T-helper 1 cell treated with Interleukin-12 subunit alpha and Interleukin-12 subunit beta and Interleukin-4 antibody, amounts not matched to agents 30 μg/mL and 1 μg/mL, for 36 hours (primary cell): ENCODE measurements around the gene CAMK1D.

Source experiments
- H3K27ac Mint-ChIP-seq: one replicate; pipeline ENCODE4 v1.8.0; 2021; ENCODE audit warnings: mild to moderate bottlenecking, mixed read lengths
- H3K27me3 Mint-ChIP-seq: one replicate; pipeline ENCODE4 v1.8.0; 2021; ENCODE audit warnings: low read depth, mixed read lengths
- H3K36me3 Mint-ChIP-seq: one replicate; pipeline ENCODE4 v1.8.0; 2021; ENCODE audit warnings: low read depth, mixed read lengths
- H3K4me1 Mint-ChIP-seq: one replicate; pipeline ENCODE4 v1.8.0; 2021; ENCODE audit warnings: low read depth, mixed read lengths
- H3K4me3 Mint-ChIP-seq: one replicate; pipeline ENCODE4 v1.8.0; 2021; ENCODE audit warnings: mild to moderate bottlenecking, moderate library complexity, mixed read lengths
- H3K9me3 Mint-ChIP-seq: one replicate; pipeline ENCODE4 v1.8.0; 2021; ENCODE audit warnings: mixed read lengths

Gene CAMK1D

GRCh38 chr10:12772797-12773587 lies 423.6 kb downstream of the CAMK1D start:
- no peak overlapping the region for H3K4me3 Mint-ChIP-seq
- no peaks in the 10 kb centered on the region for H3K27me3 Mint-ChIP-seq
- no peak overlapping the region for H3K27ac Mint-ChIP-seq
- H3K36me3 Mint-ChIP-seq, result peaks cover 1% of the 10 kb centered on the region
- no peaks in the 10 kb centered on the region for H3K9me3 Mint-ChIP-seq
- no peaks in the 10 kb centered on the region for H3K4me1 Mint-ChIP-seq

GRCh38 chr10:12774204-12774894 lies 425.0 kb downstream of the CAMK1D start:
- Mint-ChIP-seq H3K4me1 (no peaks in the 10 kb centered on the region), H3K27ac (no peak overlapping the region)

GRCh38 chr10:12777840-12778585 lies 428.7 kb downstream of the CAMK1D start:
- no peaks in the 10 kb centered on the region for H3K36me3 Mint-ChIP-seq
- H3K27ac Mint-ChIP-seq, result no peak overlapping the region
- H3K9me3 Mint-ChIP-seq, result no peaks in the 10 kb centered on the region
- H3K4me1 Mint-ChIP-seq, result no peaks in the 10 kb centered on the region
- H3K4me3 Mint-ChIP-seq, result no peak overlapping the region
- H3K27me3 Mint-ChIP-seq, result no peaks in the 10 kb centered on the region

More at GRCh38 chr10:12774204-12774894, 425.0 kb downstream of the CAMK1D start:
- Mint-ChIP-seq H3K9me3 (no peaks in the 10 kb centered on the region), H3K36me3 (peaks cover 1% of the 10 kb centered on the region), H3K4me3 (no peak overlapping the region), H3K27me3 (no peaks in the 10 kb centered on the region)

GRCh38 chr10:12780634-12781601 lies 431.6 kb downstream of the CAMK1D start:
- H3K4me1 Mint-ChIP-seq, result no peaks in the 10 kb centered on the region
- no peaks in the 10 kb centered on the region for H3K27me3 Mint-ChIP-seq
- no peaks in the 10 kb centered on the region for H3K9me3 Mint-ChIP-seq
- no peaks in the 10 kb centered on the region for H3K36me3 Mint-ChIP-seq
- H3K27ac Mint-ChIP-seq, result no peak overlapping the region
- no peak overlapping the region for H3K4me3 Mint-ChIP-seq

GRCh38 chr10:12781976-12782375 lies 432.6 kb downstream of the CAMK1D start:
- Mint-ChIP-seq H3K27me3 (no peaks in the 10 kb centered on the region), H3K4me1 (no peaks in the 10 kb centered on the region), H3K4me3 (no peak overlapping the region), H3K27ac (no peak overlapping the region), H3K36me3 (no peaks in the 10 kb centered on the region), H3K9me3 (no peaks in the 10 kb centered on the region)

- Mint-ChIP-seq H3K36me3 (no peaks in the 10 kb centered on the region), H3K4me3 (no peak overlapping the region), H3K4me1 (no peaks in the 10 kb centered on the region), H3K9me3 (no peaks in the 10 kb centered on the region), H3K27me3 (no peaks in the 10 kb centered on the region), H3K27ac (no peak overlapping the region)
These were observed 433.2 kb downstream of the CAMK1D start for GRCh38 chr10:12782537-12782936.

- H3K27me3 Mint-ChIP-seq, result no peaks in the 10 kb centered on the region
- no peak overlapping the region for H3K27ac Mint-ChIP-seq
- H3K4me1 Mint-ChIP-seq, result no peaks in the 10 kb centered on the region
- no peaks in the 10 kb centered on the region for H3K36me3 Mint-ChIP-seq
- H3K4me3 Mint-ChIP-seq, result no peak overlapping the region
- no peaks in the 10 kb centered on the region for H3K9me3 Mint-ChIP-seq
These were observed 433.9 kb downstream of the CAMK1D start for GRCh38 chr10:12783293-12783692.

GRCh38 chr10:12784646-12785045 lies 435.3 kb downstream of the CAMK1D start:
- Mint-ChIP-seq H3K27me3 (no peaks in the 10 kb centered on the region), H3K9me3 (no peaks in the 10 kb centered on the region), H3K4me1 (no peaks in the 10 kb centered on the region), H3K4me3 (no peak overlapping the region), H3K36me3 (no peaks in the 10 kb centered on the region), H3K27ac (no peak overlapping the region)

GRCh38 chr10:12785415-12785831 lies 436.1 kb downstream of the CAMK1D start:
- Mint-ChIP-seq H3K36me3 (no peaks in the 10 kb centered on the region), H3K4me1 (no peaks in the 10 kb centered on the region), H3K27ac (no peak overlapping the region), H3K4me3 (no peak overlapping the region), H3K9me3 (no peaks in the 10 kb centered on the region), H3K27me3 (no peaks in the 10 kb centered on the region)

- Mint-ChIP-seq H3K36me3 (no peaks in the 10 kb centered on the region), H3K27me3 (no peaks in the 10 kb centered on the region), H3K4me1 (no peaks in the 10 kb centered on the region), H3K27ac (no peak overlapping the region), H3K9me3 (no peaks in the 10 kb centered on the region), H3K4me3 (no peak overlapping the region)
These were observed 437.9 kb downstream of the CAMK1D start for GRCh38 chr10:12787297-12787696.

- no peak overlapping the region for H3K4me3 Mint-ChIP-seq
- no peak overlapping the region for H3K27ac Mint-ChIP-seq
- H3K36me3 Mint-ChIP-seq, result no peaks in the 10 kb centered on the region
- H3K27me3 Mint-ChIP-seq, result no peaks in the 10 kb centered on the region
- H3K9me3 Mint-ChIP-seq, result no peaks in the 10 kb centered on the region
- no peaks in the 10 kb centered on the region for H3K4me1 Mint-ChIP-seq
These were observed 438.9 kb downstream of the CAMK1D start for GRCh38 chr10:12788277-12788676.

GRCh38 chr10:12790270-12790669 lies 440.9 kb downstream of the CAMK1D start:
- Mint-ChIP-seq H3K9me3 (no peaks in the 10 kb centered on the region), H3K27ac (no peak overlapping the region), H3K36me3 (no peaks in the 10 kb centered on the region), H3K4me1 (no peaks in the 10 kb centered on the region), H3K4me3 (no peak overlapping the region), H3K27me3 (no peaks in the 10 kb centered on the region)

GRCh38 chr10:12791728-12792127 lies 442.4 kb downstream of the CAMK1D start:
- Mint-ChIP-seq H3K27ac (no peak overlapping the region), H3K36me3 (no peaks in the 10 kb centered on the region), H3K9me3 (no peaks in the 10 kb centered on the region), H3K4me1 (no peaks in the 10 kb centered on the region), H3K4me3 (no peak overlapping the region), H3K27me3 (no peaks in the 10 kb centered on the region)
